Hematopoietic multipotent progenitor cell treated with erythropoietin and hydrocortisone succinate and interleukin-3 and kit ligand, for 17 days (in vitro differentiated cells): ENCODE results near the gene PEX19.

Source experiments
- DNase-seq: peaks from one replicate; pipeline ENCODE4 v3.0.0-alpha.2; 2015; ENCODE audit warnings: low spot score

Gene PEX19

DNA sequence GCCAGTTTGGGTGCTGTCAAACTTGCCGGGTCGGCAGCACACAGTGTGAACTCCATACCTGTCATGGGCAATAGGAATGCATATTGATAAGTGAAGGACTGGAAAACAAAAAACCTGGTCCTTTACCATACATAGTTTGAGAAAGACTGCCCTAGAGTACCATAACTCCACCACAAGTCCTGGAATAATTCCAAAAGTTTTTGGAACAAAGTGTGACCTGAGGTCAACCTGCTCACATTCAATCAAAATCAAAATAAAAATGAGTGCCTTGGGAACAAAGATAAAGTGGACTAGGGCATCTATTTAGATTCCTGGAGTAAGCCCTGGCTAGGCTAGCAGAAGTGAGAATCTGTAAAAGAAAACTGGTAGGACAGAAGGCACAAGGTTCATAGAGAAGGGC is 7.6 kb downstream of the PEX19 start:
- DNase-seq = no peak

DNA sequence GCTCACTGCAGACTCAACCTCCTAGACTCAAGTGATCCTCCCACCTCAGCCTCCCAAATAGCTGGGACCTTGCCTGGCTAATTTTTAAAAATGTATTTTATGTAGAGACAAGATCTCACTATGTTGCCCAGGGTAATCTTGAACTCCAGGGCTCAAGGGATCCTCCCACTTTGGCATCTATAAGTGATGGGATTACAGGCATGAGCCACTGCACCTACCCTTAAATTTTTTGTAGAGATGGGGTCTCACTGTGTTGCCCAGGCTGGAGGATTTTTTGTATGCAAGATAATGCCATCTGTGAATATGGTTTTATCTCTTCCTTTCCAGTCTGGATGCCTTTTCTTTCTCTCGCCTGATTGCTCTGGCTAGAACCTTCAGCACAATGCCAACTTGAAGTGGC is 13.9 kb downstream of the PEX19 start:
- DNase-seq = no peak

DNA sequence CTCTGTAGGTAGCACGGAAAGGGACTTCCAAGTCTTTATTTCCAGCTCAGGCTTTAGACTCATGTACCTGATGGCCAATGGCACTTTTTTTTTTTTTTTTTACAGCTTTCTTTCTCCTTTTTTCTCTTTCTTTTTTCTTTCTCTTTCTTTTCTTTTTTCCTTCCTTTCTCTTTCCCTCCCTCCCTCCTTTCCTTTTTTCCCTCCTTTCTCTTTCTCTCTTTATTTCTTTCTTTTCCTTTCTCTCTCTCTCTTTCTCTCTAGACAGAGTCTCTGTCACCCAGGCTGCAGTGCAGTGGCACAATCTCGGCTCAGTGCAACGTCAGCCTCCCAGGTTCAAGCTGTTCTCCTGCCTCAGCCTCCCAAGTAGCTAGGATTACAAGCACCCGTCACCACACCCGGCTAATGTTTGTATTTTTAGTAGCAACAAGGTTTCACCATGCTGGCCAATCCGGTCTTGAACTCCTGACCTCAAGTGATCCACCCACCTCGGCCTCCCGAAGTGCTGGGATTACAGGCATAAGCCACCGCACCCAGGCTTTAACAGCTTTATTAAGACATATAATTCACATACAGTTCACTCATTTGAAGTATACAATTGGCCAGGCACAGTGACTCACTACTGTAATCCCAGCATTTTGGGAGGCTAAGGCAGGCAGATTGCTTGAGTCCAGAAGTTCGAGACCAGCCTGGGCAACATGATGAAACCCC is 17.5 kb downstream of the PEX19 start:
- DNase-seq = no peak

- no peak for DNase-seq
Measured at GRCh38 chr1:160264795-160265307, 20.1 kb downstream of the PEX19 start.

GRCh38 chr1:160261893-160262794 is 22.8 kb downstream of the PEX19 start, which contains the start of gene DCAF8:
TSS of gene DCAF8 (minus strand) at chr1:160262549. CDS start at chr1:160244008, 18,541 bp downstream.
- DNase-seq = peak; percentile 99

- peak; percentile 92 for DNase-seq
Measured at GRCh38 chr1:160261556-160261892, 23.4 kb downstream of the PEX19 start.

DNA sequence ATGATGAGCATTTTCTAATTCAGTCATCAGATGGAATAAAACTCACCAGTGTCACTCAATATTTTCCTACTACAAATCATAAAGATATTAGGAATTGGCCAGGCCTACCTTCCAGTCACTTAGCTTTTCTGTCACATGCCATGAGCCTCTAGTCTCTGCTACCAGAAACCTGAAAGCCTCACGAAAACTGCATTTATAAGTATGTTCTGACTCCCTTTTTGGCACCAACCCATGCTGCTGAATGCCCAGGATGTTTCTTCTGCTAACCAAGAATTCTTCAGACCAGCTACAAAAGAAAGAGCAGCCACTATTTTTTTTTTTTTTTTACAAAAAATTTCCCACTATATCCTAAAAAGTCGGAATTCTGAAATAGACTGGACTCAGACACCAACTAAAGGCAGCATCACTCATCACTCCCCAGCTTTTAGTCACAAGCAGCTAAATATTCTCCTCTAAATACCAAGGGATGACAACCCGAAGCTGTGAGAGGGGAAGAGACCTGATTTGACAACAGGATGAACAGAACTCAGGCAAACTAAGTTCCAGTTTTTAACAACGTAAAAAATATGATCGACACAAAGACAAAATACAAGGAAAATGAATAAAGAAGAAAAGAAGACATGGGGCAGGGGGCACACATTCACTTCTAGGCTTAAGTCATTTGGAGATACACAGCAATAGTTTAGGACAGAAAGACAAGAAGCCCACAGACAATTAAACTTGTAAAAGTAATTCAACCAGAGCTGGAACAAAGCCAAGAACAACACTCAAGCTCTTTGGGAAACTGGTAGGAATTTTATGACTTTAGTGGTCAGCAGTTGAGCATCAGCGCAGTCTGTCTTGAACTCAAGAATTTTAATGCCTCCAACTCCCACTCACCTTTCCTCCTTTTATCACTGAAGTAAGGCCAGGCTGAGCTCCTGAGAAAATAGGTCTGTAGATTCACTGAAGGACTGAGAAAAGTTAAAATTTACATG is 24.2 kb downstream of the PEX19 start:
- DNase-seq = peak; percentile 82

- DNase-seq = no peak
Measured at GRCh38 chr1:160258177-160258798, 26.6 kb downstream of the PEX19 start.

DNA sequence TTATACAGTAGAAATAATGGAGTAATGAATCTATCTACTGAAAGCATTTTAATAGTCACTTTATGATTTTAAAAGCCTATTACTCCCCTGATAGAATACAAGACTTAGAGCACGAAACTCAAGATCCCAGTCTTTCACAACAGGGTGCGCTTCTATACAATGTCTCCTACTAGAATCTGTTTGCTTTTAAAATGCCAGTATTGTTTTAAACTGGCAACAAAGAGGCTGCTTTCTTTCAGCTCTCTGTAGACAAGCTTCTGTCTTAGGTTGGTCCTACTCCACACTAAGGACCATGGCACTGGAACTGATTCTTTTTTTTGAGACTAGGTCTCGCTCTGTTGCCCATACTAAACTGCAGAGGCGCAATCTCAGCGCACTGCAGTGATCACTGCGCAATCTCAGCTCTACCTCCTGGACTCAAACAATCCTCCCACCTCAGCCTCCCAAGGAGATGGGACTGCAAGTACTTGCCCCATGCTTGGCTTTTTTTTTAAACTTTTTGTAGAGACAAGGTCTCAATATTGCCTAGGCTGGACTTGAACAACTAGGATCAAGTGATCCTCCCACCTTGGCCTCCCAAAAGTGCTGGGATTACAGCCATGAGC is 27.4 kb downstream of the PEX19 start:
- DNase-seq = peak; percentile 45

GRCh38 chr1:160256396-160257046 is 28.4 kb downstream of the PEX19 start:
- peak; percentile 89 for DNase-seq

DNA sequence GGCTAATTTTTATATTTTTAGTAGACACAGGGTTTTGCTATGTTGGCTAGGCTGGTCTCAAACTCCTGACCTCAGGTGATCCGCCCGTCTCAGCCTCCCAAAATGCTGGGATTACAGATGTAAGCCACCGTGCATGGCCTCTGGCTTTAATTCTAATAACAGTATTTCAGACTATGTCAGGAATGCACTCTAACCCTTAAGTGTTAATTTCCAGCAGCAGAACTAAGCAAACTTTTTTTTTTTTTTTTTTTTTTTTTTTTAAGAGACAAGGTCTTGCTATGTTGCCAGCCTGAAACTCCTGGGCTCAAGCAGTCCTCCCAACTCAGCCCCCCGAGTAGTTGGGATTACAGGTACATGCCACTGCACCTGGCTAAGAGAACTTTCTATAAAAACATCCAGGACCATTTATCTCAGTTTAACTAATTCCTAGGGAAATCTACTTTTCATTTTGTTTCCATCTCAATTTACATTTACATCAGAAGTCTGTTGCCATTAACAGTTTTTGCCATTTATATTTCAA is 29.1 kb downstream of the PEX19 start:
- DNase-seq = no peak

DNA sequence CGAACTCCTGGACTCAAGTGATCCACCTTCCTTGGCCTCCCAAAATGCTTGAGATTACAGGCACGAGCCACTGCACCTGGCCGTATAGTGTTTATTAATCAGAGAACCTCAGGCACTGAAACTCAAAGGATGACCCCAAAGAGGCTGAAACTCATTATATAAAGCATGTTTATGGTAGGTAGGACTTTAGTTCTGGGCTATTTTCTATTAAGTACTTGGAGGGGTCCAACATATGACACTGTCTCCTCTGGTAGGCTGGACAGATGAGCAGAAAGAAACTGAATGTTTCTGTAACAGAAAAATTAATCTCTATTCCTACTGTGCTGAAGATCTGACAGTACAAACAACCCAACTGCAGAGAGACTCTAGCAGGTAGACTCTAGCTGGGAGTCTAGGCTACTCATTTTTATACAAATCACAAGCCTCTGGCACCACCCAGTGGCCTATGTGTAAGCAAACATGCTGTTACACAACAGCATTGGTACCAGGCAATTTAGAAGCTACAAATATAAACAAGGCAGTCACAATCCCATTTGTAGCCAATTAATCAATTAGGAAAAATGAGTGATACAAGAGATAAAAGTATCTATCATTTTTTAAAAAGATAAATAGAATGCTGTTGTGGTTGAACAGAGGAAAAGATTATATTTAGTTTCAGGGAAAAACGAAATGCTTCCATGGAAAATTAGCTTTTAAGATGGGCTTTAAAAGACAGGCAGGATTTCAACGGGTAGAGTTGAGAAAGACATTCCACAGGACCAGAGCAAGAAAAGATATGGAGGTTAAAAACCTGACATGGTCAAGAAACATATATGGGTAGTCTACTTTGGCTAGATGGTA is 33.0 kb downstream of the PEX19 start:
- peak; percentile 84 for DNase-seq

- no peak for DNase-seq
Measured at GRCh38 chr1:160251011-160251410, 33.9 kb downstream of the PEX19 start.

DNA sequence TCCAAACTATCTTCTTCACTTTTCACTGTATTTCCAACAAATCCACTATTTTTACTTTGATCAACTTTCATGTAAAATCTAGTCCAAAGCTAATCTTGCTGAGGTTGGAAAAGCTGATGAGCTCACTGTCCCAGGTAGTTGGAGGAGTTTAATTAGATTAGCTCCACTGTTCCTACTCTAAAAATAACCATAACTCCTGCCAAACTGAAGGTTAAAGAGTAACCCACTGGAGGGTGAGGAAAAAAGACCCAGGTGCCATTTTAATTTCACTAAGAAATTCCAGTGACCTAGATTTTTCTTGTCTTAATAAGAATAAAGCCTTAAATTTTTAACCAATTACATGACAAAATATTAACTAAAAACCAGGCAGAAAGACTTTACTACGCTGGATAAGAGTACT is 37.9 kb downstream of the PEX19 start:
- DNase-seq = no peak

- DNase-seq = no peak
Measured at GRCh38 chr1:160245434-160245833, 39.5 kb downstream of the PEX19 start.

DNA sequence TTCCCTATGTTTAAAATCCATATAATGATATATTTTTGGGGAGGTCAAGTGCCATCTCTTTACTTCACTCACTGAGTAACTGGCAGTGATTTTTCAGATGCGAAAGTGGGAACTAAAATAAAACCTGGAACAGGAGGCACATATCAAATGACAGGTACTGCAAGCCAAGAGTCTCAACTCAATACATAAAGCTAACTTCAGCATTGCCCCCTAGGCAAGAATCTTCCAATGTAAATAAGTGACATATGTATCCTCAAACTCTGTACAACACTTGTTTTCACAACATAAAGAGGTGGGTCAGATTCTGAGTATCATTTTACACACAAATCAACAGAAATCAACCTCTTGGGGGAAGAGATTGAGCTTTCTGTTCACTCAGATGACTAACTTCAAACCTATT is 40.7 kb downstream of the PEX19 start:
- DNase-seq = no peak

DNA sequence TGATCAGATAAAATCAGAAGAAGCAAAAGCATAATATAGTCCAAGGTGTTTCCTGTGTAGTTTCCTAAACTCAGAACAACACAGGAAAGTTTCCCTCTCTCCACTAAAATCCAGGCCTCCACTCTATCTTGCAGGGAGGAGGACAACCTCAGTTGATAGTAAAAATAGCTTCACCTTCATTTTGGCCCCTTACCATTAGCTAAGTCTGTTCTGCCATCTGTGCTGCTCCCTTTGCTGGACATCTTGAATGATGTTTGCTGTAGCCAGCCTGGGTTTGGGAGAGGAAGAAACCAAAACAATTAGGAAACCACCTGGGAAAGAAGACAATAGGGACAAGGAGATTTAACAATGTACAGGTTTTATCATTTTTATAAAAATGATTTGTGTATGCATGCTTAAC is 41.2 kb downstream of the PEX19 start:
- no peak for DNase-seq

DNA sequence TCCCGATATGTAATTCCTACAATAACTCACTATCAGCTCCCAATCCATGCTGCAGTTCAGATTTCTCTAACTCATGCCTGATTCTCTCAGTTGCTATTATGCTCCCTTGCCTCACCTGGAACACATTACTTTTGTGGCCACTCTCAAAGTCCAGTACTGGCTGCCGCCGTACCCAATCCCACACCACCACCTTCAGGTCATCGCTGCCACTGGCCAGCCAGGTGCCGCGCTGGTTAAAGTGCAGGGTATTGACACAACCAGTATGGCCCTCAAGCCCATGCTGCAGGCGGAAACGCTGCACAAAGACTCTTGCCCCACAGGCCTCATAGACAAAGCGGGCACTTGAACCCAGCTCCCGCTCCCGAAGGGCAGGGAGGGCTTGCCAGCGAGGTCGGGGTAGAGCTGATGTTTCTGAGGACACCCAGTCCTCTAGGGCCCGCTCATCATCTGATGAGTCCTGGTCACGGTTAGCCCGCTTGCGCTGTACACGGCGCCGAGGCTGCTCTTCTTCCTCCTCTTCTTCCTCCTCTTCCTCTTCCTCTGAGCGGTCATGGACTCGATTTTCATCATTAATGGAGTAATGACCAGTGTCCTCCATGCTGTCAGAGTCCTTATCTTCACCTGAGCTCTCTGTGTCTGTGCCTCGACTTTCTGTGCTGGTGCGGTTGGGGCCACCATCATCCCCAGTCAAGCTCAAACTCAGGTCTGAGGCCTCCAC is 45.2 kb downstream of the PEX19 start:
- DNase-seq = no peak

- no peak for DNase-seq
Measured at GRCh38 chr1:160238408-160238807, 46.5 kb downstream of the PEX19 start.
